Activated T-cell treated with anti-CD3 and anti-CD28 coated beads, Interleukin-2, amount 50 U/mL, for 4 hours (primary cell): Measurements from ENCODE around the gene BAAT. TPM values are rescaled to one million over a fixed set of nuclear protein-coding genes. Genes with fewer than 3 reads are reported as not detected.
"Not testable (repeated sequence)": the region's sequence is repeated elsewhere in the genome, so short reads cannot be mapped to it uniquely, and the experiment has no call there.

Experiments
- ATAC-seq, 2 donors: fragments of 200-7000 bp; cut with Tn5 transposase; one replicate each; pipeline ENCODE4 v1.10.0; 2021
- DNase-seq: peaks from one replicate; pipeline ENCODE4 v3.0.0-alpha.2; 2020
- H3K27me3 Mint-ChIP-seq: one replicate; pipeline ENCODE4 v1.8.0; 2021; ENCODE audit warnings: low read depth, mixed read lengths
- H3K36me3 Mint-ChIP-seq: one replicate; pipeline ENCODE4 v1.8.0; 2022; ENCODE audit warnings: mixed read lengths; ENCODE audit not compliant: insufficient read depth
- H3K4me1 Mint-ChIP-seq: one replicate; pipeline ENCODE4 v1.8.0; 2021; ENCODE audit warnings: low read depth, mixed read lengths
- H3K4me3 Mint-ChIP-seq: one replicate; pipeline ENCODE4 v1.8.0; 2021; ENCODE audit warnings: mild to moderate bottlenecking, moderate library complexity, mixed read lengths
- H3K9me3 Mint-ChIP-seq: one replicate; pipeline ENCODE4 v1.8.0; 2021; ENCODE audit warnings: mixed read lengths
- total RNA-seq, 3 donors: library from RNA; stranded (reverse); gene quantifications; one replicate each; pipeline ENCODE4 v1.2.1, GENCODE V29; 2021

BAAT gene
- total RNA-seq, 3 donors from 2014 or later: 0.16 to 0.30 (median 0.16) TPM

DNA sequence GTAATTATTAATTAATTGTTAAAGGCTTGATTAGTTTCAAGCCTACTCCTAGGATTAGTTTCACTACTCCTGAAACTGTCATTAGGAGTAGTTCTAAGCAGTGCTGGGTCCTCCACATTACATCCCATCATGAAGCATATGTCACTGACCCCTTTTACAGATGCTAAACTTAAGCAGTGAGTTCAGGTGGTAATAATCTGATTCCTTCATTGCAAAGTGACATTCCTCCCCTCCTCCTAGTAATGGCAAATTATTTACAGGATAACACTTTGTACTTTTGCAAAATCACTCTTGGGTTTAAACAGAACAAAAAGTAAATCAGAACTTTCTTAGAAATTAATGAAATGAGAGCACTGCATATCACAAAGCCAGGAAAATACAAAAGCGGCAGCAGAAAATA, 52.4 kb downstream of the BAAT start:
- H3K4me1 Mint-ChIP-seq: no peaks in the 10 kb centered on the region
- peaks cover 4% of the 10 kb centered on the region for H3K27me3 Mint-ChIP-seq
- H3K9me3 Mint-ChIP-seq: peaks cover 3% of the 10 kb centered on the region
- DNase-seq (no peak), ATAC-seq (no peak)
- H3K36me3 Mint-ChIP-seq: no peaks in the 10 kb centered on the region
- H3K4me3 Mint-ChIP-seq: no peak overlapping the region

DNA sequence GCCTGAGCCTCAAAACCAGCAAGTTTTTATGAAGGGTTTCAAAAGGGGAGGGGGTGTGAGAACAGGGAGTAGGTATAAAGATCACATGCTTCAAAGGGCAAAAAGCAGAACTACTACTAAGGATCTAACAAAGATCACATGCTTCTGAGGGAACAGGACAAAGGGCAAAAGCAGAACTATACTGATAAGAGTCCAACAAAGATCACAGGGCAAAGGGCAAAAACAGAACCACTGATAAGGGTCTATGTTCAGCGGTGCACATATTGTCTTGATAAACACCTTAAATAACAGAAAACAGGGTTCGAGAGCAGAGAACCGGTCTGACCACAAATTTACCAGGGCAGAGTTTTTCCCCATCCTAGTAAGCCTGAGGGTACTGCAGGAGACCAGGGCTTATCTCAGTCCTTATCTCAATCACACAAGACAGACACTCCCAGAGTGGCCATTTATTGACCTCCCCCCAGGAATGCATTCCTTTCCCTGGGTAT, 57.3 kb downstream of the BAAT start:
- not testable (repeated sequence) for ATAC-seq, H3K27me3 Mint-ChIP-seq, H3K9me3 Mint-ChIP-seq, H3K4me1 Mint-ChIP-seq, H3K36me3 Mint-ChIP-seq, DNase-seq, H3K4me3 Mint-ChIP-seq

DNA sequence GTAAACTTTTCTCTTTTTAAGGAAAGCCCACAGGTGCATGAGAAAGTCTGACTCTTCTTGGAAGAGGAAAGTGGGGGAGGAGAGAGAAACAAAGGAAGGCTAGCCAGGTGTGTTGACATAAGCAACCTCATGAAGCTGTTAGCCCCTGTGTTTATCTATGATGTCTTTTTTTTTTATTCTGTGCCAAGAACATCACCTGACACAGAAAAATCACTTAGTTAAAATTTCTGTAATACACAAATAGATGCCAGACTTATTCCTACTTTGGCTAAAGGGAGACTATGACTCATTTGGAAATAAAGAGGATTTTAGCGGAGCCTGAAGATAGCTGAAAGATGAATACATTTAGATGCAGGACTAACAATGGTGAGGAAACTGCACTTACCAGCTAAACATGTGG, 58.3 kb downstream of the BAAT start:
- Mint-ChIP-seq H3K9me3 (peaks cover 6% of the 10 kb centered on the region), H3K4me1 (no peaks in the 10 kb centered on the region), H3K36me3 (no peaks in the 10 kb centered on the region), H3K27me3 (peaks cover 10% of the 10 kb centered on the region), H3K4me3 (no peak overlapping the region)
- ATAC-seq: no peak
- no peak for DNase-seq

DNA sequence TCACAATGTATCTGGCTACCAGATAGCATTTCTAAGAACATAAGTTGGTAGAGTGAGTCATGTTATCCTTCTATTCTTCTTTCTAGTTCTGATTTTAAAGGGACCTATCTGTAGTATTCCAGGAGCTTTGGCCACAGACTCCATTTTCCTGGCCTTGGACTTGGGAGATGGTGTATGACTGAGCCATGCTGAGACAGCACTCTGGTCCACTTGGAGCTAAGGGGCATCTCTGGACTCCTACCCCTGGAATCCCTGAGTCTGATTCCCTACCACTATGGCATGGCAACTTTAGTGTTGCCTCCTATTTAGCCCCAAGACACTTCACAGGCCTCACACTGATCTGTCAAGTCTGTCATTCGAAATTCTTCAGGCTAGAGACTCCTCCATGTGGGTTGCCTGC, 58.8 kb downstream of the BAAT start:
- Mint-ChIP-seq H3K36me3 (no peaks in the 10 kb centered on the region), H3K4me3 (no peak overlapping the region), H3K4me1 (no peaks in the 10 kb centered on the region), H3K27me3 (peaks cover 13% of the 10 kb centered on the region), H3K9me3 (peaks cover 6% of the 10 kb centered on the region)
- DNase-seq (no peak), ATAC-seq (no peak)

DNA sequence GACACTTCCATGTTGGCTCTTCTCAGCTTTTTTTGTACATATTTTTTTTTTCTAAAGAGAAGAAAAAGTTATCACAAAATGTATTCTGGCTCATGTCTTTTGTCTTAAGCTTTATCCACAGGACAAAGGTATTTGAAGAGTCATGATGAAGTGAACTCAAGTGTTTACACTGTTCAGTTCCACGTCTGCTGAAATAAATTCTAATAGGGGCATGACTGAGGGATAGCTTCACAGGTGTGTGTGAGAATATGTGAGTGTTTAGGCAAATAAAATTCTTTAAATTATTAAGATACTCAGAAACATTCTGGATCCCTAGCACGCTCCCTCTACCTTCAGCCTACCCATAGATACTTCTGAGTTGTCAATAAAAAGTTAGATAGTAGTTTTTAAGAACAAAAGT, 59.8 kb downstream of the BAAT start:
- Mint-ChIP-seq H3K4me3 (no peak overlapping the region), H3K27me3 (peaks cover 15% of the 10 kb centered on the region), H3K9me3 (peaks cover 6% of the 10 kb centered on the region), H3K36me3 (no peaks in the 10 kb centered on the region), H3K4me1 (no peaks in the 10 kb centered on the region)
- ATAC-seq (no peak), DNase-seq (no peak)

DNA sequence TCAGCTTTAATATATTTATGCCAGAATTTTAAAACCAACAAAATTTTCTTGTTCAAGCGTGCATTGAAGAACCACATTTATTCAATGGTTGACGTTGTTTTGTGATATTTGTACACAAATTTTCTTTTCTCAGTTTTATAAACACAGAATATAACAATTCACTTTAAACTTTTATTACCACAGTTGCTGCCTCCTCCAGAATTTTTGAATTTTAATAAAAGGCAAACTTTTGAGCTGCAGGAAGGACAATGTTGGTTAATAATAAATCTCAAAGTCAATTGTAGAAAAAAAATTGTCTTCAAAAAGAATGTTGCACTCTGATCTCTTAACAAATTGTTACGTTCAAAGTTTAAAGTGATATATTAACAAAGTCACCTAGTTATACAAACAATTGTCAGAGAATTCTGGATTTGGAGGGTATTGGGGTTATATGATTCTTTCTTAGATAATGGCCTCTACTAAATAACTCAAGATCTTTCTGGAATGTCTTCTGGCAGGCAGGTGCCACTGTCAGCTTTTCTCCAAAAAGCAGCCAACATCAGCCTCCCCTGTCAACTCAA, 60.5 kb downstream of the BAAT start:
- Mint-ChIP-seq H3K27me3 (peaks cover 17% of the 10 kb centered on the region), H3K4me3 (no peak overlapping the region), H3K36me3 (no peaks in the 10 kb centered on the region), H3K4me1 (no peaks in the 10 kb centered on the region), H3K9me3 (peaks cover 6% of the 10 kb centered on the region)
- no peak for ATAC-seq
- DNase-seq: no peak

DNA sequence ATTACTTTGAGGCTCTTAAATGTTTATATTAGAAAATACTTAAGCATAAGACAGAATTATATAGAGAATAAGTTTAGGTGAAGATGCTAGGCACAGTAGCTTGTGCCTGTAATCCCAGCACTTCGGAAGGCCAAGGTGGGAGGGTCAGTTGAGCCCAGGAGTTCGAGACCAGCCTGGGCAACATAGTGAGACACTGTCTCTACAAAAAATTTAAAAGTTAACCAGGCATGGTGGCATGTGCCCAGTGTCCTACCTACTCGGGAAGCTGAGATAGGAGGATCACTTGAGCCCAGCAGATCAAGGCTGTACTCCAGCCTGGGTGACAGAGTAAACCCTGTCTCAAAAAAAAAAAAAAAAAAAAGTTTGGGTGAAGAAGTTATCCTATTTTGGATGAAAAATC, 61.7 kb downstream of the BAAT start:
- Mint-ChIP-seq H3K4me3 (no peak overlapping the region), H3K4me1 (no peaks in the 10 kb centered on the region), H3K9me3 (peaks cover 6% of the 10 kb centered on the region), H3K27me3 (peaks cover 14% of the 10 kb centered on the region), H3K36me3 (no peaks in the 10 kb centered on the region)
- ATAC-seq (no peak), DNase-seq (no peak)

DNA sequence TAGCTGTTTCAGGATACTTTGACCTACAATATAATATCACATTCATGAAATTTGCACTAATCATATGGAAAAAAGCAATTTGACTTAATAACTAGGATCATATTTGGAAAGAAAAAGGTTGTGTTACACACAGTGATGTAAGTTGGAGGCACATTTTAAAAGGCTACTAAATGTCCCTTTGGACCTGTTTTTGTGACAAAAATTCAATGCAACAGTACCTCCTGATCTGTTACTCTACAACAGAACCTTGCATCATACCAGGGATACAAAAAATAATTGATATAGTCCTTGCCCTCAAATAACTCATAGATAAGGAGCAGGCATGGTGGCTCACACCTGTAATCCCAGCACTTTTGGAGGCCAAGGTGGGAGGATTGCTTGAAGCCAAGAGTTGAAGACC, 67.1 kb downstream of the BAAT start:
- Mint-ChIP-seq H3K9me3 (no peaks in the 10 kb centered on the region), H3K27me3 (peaks cover 11% of the 10 kb centered on the region), H3K4me1 (no peaks in the 10 kb centered on the region), H3K36me3 (no peaks in the 10 kb centered on the region), H3K4me3 (no peak overlapping the region)
- no peak for ATAC-seq
- DNase-seq: no peak

DNA sequence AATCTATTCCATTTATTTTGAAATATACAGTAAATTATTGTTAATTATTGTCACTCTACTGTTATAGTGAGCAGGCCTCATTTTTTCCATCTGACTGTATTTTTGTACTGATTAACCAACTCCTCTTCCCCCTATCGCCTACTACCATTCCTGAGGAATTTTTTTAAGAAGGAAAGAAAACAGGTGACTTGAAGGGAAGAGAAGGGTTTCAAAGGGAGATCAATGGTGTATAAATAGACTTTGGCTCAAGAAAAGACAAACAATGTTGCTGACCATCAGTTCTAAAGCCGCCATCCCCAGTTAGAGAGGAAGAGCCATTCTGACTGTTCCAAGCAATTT, 69.7 kb downstream of the BAAT start:
- DNase-seq: no peak
- H3K4me3 Mint-ChIP-seq: no peak overlapping the region
- H3K36me3 Mint-ChIP-seq: no peaks in the 10 kb centered on the region
- no peaks in the 10 kb centered on the region for H3K9me3 Mint-ChIP-seq
- peaks cover 5% of the 10 kb centered on the region for H3K27me3 Mint-ChIP-seq
- H3K4me1 Mint-ChIP-seq: no peaks in the 10 kb centered on the region
- ATAC-seq: no peak

DNA sequence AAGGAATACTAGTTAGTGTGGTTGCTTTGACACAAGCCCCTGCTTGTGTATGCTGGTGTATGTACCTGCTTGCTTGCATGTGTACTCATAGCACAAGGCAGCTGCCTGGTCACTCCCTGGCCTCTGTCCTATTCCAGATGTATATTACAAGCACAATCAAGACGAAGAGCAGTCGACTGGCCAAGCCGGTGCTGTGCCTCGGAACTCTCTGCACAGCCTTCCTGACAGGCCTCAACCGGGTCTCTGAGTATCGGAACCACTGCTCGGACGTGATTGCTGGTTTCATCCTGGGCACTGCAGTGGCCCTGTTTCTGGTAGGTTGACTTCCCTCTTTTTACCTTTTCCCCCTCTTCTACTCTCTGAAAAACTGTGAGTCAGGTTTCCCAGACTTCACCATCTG, 72.1 kb downstream of the BAAT start:
- Mint-ChIP-seq H3K9me3 (no peaks in the 10 kb centered on the region), H3K27me3 (peaks cover 4% of the 10 kb centered on the region), H3K4me1 (no peaks in the 10 kb centered on the region), H3K36me3 (no peaks in the 10 kb centered on the region), H3K4me3 (no peak overlapping the region)
- ATAC-seq: no peak
- no peak for DNase-seq

DNA sequence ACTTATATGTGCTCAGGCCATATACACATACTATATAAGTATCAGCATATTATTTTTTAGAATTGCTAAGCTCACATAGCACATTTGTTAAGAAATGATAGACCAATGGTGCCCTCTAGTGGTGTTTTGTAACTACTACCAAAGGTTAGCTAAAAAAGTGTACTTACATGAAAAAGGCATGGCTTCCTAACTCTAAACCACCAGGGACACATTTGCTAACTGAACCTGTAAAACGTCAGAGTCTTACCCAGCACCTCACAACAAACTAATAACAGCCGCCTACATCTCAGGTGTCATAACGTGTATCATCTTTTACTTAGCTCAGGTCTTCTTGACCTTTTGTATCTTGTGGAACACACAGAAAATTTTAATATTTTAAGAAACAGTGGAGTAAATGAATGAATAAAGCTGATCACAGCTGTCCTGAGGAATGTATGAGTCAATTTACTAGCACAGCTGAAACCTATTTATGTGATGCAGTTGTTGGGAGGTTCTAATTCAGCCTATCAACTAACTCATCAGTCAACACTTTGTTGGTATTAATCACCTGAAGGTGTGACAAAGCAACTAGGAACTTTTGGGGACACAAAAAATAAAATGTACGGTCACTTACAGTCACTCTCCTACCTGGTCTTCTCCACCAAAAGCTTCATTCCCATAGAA, 72.9 kb downstream of the BAAT start:
- Mint-ChIP-seq H3K36me3 (no peaks in the 10 kb centered on the region), H3K27me3 (peaks cover 4% of the 10 kb centered on the region), H3K4me1 (no peaks in the 10 kb centered on the region), H3K9me3 (no peaks in the 10 kb centered on the region), H3K4me3 (no peak overlapping the region)
- ATAC-seq (peak in 1 of 2 donors; percentile 50), DNase-seq (no peak)

DNA sequence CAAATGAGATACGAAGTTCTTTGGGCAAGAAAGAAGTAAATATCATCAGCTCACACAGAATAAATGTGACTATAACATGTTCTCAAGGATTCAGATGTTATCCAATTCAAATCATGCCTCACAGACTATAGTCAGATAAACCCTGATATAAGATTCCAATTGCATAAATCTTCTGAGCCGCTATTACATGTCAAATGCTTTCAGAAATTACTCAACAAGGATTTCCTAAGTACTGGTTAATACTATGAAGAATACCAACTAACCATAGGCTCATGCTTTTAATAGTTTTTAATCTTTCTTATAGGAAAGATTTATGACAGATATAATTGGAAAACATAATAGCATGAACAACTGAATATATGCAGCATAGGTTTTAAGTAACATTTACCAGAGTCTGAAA, 73.6 kb downstream of the BAAT start:
- DNase-seq (no peak), ATAC-seq (no peak)
- Mint-ChIP-seq H3K4me1 (no peaks in the 10 kb centered on the region), H3K36me3 (no peaks in the 10 kb centered on the region), H3K27me3 (peaks cover 5% of the 10 kb centered on the region), H3K9me3 (no peaks in the 10 kb centered on the region), H3K4me3 (no peak overlapping the region)

Other genes with a start within 250 kb of the BAAT start
- 10 to 100 TPM; 18.8 to 19.8 (median 19.6) TPM for gene MRPL50, start 13.6 kb upstream of the BAAT start, total RNA-seq
- 1 to 10 TPM; 5.4 to 7.6 (median 6.6) TPM for gene ZNF189, start 13.8 kb upstream of the BAAT start, total RNA-seq
- gene ALDOB, start 50.8 kb upstream of the BAAT start, total RNA-seq: 1 to 10 TPM in 1 of 3 donors, under 1 TPM in 2; 0.79 to 1.3 (median 0.89) TPM
- gene RNF20, start 148.8 kb upstream of the BAAT start, total RNA-seq: 10 to 100 TPM; 36.8 to 41.0 (median 37.1) TPM
- gene PPP3R2, start 210.0 kb upstream of the BAAT start, total RNA-seq: not detected